Transverse colon (tissue), 3 donors: ENCODE data around the gene GTF2H3.

Source experiments
- CTCF ChIP-seq, 5 experiments: fragments of 200-600 bp in 3 of 5; fragments of 450-650 bp in 2 of 5; sonication (generic) in 3 of 5; IDR thresholded peaks; 1 replicate in 2 of 5; 2 replicates in 3 of 5; pipeline ENCODE4 v1.5.1; 2016 to 2017; ENCODE audit warnings: antibody characterized with exemption in 5 of 5, inconsistent platforms in 3 of 5, mild to moderate bottlenecking in 2 of 5, moderate library complexity in 1 of 5
- EP300 ChIP-seq: sonication (generic); formaldehyde crosslinking; IDR thresholded peaks from one replicate; pipeline ENCODE4 v1.6.1; 2017; ENCODE audit warnings: antibody characterized with exemption, low read depth
- POLR2A ChIP-seq: fragments of 450-650 bp; IDR thresholded peaks from one replicate; pipeline ENCODE4 v1.6.1; 2016; ENCODE audit warnings: antibody characterized with exemption, mild to moderate bottlenecking, moderate library complexity

- TF ChIP-seq CTCF (IDR thresholded peaks at IDR 0.05) = no peak
- TF ChIP-seq POLR2A = peak; percentile 82
- TF ChIP-seq EP300 = no peak
Observed at GRCh38 chr12:123633379-123634141, at the start of gene GTF2H3, which contains the start of gene EIF2B1.
